Muscle of arm (tissue), 12 donors: ENCODE measurements around the gene EIF3CL. TPM values are rescaled to one million over a fixed set of nuclear protein-coding genes. Genes with fewer than 3 reads are reported as not detected.
"Not testable (repeated sequence)": the region's sequence is repeated elsewhere in the genome, so short reads cannot be mapped to it uniquely, and the experiment has no call there.

Experiments
- DNase-seq: peaks from one replicate; pipeline ENCODE4 v3.0.0-alpha.2; 2013
- polyA plus RNA-seq, 12 donors: library from polyadenylated mRNA; unstranded; fragments of 120-200 nt; gene quantifications; one replicate each; pipeline ENCODE4 v1.2.1, GENCODE V29; 2013; ENCODE audit not compliant: insufficient read length in 12 of 12

The EIF3CL gene
- polyA plus RNA-seq, 12 donors: 34.5 to 151 (median 79.1) TPM; not detected in 1

DNA sequence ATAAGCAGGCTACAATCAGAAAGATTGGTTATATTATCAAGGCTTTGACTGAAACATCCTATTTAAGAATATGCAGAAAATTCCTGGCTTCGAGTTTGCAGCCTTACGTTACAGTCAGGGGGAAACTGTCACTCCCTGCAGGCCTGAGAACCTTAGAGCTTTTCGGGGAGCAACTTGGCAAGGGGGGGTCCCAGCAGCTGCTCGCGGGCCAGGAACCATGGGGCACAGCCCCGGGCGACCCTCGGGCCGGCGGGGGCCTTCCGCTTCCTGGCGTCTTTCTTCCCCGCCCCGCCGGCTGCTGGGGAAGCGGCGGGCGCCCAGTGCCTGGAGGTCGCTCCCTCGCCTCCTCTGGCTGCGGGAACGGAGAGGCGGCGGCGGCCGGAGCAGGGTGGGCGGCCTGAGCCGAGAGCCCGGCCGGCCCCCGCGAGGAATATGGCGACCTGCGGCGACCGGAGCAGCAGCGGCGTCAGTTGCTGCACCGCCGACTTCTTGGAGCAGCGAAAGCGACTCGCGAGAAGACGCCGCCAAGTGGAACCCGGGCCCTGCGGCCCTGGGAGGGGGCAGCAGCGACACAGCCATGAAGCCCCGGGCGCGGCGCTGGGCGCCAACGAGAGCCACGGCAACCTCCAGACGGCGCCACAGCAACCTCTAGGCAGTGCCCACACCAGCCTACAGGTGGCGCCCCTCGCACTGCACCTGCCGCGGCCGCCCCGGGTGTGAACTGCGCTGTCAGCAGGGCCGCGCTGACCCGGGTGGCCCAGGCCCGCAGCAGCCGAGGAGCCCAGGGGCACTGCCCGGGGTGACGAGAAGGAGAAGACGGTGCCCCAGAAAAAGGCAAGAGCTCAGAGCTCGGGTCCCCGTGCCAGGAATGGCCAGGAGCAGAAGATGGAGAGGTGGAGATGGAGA lies 39.1 kb downstream of the EIF3CL start:
- not testable (repeated sequence) for DNase-seq

DNA sequence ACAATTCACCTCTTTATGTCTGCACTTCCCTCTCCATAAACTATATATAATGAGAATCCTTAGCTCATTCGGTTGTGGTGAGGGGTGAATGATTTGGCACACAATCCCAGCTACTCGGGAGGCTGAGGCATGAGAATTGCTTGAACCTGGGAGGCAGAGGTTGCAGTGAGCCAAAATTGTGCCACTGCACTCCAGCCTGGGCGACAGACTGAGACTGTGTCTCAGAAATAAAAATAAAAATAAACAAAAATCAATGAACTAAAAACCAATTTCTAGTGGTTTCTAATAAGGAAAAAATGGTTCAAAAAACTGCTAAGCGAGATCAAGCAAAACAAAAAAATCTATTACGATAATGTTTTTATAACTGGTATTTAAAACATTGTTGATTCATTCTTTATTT lies 40.2 kb downstream of the EIF3CL start, which contains the start of gene NPIPB6:
Gene NPIPB6 (minus strand): TSS at position 101 of the 400 bp plus-strand sequence. CDS start 686 bp downstream, outside the sequence.
- not testable (repeated sequence) for DNase-seq

DNA sequence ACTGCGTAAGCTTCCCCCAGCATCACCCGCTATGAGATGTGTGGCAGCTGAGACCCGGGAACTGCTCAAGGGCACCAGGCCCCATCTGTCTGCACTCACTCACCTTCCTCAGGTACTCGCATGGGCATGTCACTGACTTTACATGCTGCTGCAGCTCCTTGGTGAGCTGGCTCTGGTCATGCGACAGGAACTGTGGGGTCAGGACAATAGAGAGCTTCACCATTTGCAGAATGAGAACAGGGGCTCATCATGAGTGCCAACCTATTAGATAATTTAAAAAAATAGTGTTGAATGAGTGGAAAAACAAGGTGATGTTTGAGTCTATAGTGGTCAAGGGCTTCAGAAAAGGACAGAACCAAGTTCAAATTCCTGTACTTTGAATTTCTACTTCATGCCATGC lies 41.0 kb downstream of the EIF3CL start:
- not testable (repeated sequence) for DNase-seq

DNA sequence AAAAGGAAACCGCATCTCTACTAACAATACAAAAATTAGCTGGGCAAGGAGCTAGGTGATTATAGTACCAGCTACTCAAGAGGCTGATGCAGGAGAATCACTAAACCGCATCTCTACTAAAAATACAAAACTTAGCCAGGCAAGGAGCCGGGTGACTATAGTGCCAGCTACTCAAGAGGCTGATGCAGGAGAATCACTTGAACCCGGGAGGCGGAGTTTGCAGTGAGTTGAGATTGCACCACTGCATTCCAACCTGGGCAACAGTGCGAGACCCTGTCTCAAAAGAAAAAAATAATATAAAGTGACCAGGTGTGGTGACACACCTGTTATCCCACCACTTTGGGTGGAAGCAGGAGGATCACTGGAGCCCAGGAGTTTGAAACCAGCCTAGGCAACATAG lies 65.4 kb downstream of the EIF3CL start:
- DNase-seq: not testable (repeated sequence)

DNA sequence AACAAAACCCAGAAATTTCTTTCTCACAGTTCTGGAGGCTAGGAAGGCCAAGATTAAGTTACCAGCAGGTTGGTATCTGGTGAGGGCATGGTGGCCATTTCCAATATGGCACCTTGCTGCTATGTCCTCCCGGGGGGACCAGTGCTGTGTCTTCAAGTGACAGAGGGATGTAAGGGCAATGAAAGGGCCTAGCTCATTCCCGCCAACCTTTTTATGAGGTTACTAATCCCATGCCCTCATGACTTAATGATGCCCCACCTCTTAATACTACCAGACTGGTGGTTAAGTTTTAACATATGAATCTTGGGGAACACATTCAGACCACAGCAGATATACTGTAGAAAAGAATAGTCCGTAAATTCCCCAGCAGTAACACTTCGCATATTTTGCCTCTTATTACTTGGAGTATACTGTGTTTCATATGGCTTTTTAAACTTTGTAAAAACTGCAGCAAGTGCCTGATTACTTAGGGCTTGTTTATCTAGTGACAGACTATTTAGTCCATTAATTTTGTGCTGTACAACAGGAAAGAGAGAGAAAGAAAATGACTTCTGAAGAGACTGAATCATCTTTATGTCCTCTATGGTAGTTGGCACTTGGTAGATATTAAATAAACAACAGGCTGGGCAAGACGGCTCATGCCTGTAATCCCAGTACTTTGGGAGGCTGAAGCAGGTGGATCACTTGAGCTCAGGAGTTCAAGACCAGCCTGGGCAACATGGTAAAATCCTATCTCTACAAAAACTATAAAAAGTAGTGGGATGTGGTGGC lies 66.5 kb downstream of the EIF3CL start:
- DNase-seq: not testable (repeated sequence)

DNA sequence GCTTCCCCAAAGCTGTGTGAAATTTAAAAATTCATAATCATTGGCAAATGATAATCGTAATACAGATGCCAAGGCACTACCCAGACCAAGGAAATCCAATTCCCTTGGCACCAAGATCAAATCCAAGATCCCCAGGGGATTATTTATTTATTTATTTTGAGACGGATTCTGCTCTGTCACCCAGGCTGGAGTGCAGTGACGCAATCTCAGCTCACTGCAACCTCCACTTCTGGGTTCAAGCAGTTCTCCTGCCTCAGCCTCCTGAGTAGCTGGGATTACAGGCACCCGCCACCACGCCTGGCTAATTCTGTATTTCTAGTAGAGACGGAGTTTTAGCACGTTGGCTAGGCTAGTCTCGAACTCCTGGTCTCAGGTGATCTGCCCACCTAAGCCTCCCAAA lies 68.0 kb downstream of the EIF3CL start:
- DNase-seq: not testable (repeated sequence)

DNA sequence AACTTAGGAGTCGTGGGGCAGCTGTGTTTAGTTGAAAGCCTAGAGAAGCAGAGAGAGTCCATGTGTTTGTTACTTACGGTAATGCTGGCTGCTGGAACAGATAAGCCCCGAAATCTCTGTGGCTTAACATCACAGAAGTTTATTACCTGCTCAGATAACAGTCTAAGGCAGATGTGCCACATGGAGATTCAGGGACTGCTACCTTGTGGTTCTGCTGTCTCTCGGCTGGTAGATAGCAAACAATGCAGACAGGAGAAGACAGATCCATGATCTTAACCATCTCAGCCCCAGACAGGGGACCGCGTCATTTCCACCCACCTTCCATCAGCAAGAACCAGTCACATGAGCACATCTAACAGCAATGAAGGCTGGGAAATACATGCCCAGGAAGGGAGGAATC lies 71.0 kb downstream of the EIF3CL start:
- not testable (repeated sequence) for DNase-seq

DNA sequence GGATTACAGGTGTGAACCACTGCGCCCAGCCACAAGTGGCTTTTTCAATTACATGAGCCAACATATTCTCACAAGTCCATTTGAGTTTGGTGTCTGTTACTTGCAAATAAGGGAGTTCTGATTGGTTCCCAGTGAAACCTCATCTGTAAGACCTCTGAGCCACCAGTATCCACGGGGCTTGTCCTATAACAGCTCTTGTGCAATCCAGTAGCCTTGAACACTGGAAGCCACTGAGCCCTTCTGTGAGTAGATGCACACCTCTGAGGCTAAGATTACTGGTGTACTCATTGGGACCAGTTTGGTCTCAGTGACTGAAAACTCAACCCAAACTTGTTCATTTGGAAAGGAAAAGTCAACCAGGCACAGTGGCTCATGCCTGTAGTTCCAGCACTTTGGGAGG lies 72.7 kb downstream of the EIF3CL start:
- not testable (repeated sequence) for DNase-seq

DNA sequence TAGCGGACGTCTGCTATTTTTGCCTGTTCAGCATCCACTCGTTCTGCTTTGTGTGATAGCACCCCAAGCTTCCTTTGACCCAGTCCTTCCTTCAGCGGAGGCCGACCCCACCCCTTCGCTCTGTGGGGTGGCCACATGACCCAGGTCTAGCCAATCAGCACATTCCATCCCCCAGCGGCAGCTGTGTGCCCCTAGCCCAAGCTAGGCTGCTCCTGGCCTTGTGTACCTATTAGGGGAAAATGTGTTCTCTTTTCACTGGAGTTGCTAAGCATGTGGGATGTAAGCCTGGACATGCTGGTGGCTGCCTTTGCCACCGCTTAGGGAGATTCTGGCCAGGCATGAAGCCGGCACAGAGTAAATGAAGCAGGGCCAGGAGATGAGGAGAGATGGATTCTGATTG lies 73.4 kb downstream of the EIF3CL start:
- not testable (repeated sequence) for DNase-seq

Other genes with a start within 250 kb of the EIF3CL start
- gene XPO6, start 191.9 kb downstream of the EIF3CL start, polyA plus RNA-seq: 10 to 100 TPM in 11 of 12 donors, not detected in 1; 48.1 to 88.9 (median 55.7) TPM
- 10 to 100 TPM in 10 of 12 donors, 1 to 10 TPM in 1, not detected in 1; 8.4 to 26.3 (median 15.9) TPM for gene SBK1, start 111.3 kb downstream of the EIF3CL start, polyA plus RNA-seq
- gene NPIPB6, start 40.3 kb downstream of the EIF3CL start, polyA plus RNA-seq: 1 to 10 TPM in 5 of 12 donors, under 1 TPM in 5, not detected in 2; 0.34 to 2.9 (median 1.0) TPM
- gene NPIPB7, start 68.5 kb upstream of the EIF3CL start, polyA plus RNA-seq: under 1 TPM in 7 of 12 donors, not detected in 5; 0.11 to 0.52 (median 0.27) TPM
- 10 to 100 TPM in 11 of 12 donors, not detected in 1; 13.0 to 73.2 (median 14.1) TPM for gene CLN3, start 88.2 kb upstream of the EIF3CL start, polyA plus RNA-seq
- gene APOBR, start 90.8 kb upstream of the EIF3CL start, polyA plus RNA-seq: 1 to 10 TPM in 2 of 12 donors, under 1 TPM in 9, not detected in 1; 0.40 to 5.0 (median 0.58) TPM
- not detected for gene IL27, start 103.0 kb upstream of the EIF3CL start, polyA plus RNA-seq
- 10 to 100 TPM in 11 of 12 donors, not detected in 1; 23.0 to 68.0 (median 31.1) TPM for gene NUPR1, start 135.1 kb upstream of the EIF3CL start, polyA plus RNA-seq
- 10 to 100 TPM in 10 of 12 donors, 1 to 10 TPM in 1, not detected in 1; 8.4 to 26.0 (median 14.8) TPM for gene SGF29, start 150.1 kb upstream of the EIF3CL start, polyA plus RNA-seq
- gene SULT1A2, start 193.2 kb upstream of the EIF3CL start, polyA plus RNA-seq: 1 to 10 TPM in 1 of 12 donors, under 1 TPM in 9, not detected in 2; 0.39 to 1.1 (median 0.64) TPM
- 10 to 100 TPM in 6 of 12 donors, 1 to 10 TPM in 5, not detected in 1; 5.4 to 21.7 (median 11.2) TPM for gene SULT1A1, start 206.2 kb upstream of the EIF3CL start, polyA plus RNA-seq
- gene NPIPB8, start 234.2 kb upstream of the EIF3CL start, polyA plus RNA-seq: under 1 TPM in 6 of 12 donors, not detected in 6; 0.11 to 0.67 (median 0.42) TPM